Gastroesophageal sphincter (tissue), 3 donors: Measurements from ENCODE around the gene B4GALNT1.

Experiments
- CTCF ChIP-seq, 4 experiments: fragments of 200-600 bp in 2 of 4; fragments of 450-650 bp in 2 of 4; sonication (generic) in 1 of 4; IDR thresholded peaks; one replicate each; pipeline ENCODE4 v1.5.1; 2017 to 2019; ENCODE audit warnings: antibody characterized with exemption in 4 of 4, mild to moderate bottlenecking in 2 of 4, moderate library complexity in 2 of 4
- EP300 ChIP-seq: sonication (generic); formaldehyde crosslinking; IDR thresholded peaks from one replicate; pipeline ENCODE4 v1.6.1; 2017; ENCODE audit warnings: antibody characterized with exemption, mild to moderate bottlenecking
- POLR2A ChIP-seq, 2 donors: fragments of 450-650 bp; IDR thresholded peaks; one replicate each; pipeline ENCODE4 v1.6.1; 2017; ENCODE audit warnings: antibody characterized with exemption in 2 of 2, mild to moderate bottlenecking in 2 of 2, moderate library complexity in 1 of 2
- POLR2AphosphoS5 ChIP-seq: sonication (generic); formaldehyde crosslinking; IDR thresholded peaks from one replicate; pipeline ENCODE4 v1.6.1; 2017; ENCODE audit warnings: antibody characterized with exemption

- TF ChIP-seq CTCF (IDR thresholded peaks at IDR 0.05): no peak
- TF ChIP-seq EP300: no peak
- TF ChIP-seq POLR2A (IDR thresholded peaks at IDR 0.05): no peak
- no peak for TF ChIP-seq POLR2AphosphoS5
These were observed 6.0 kb downstream of the B4GALNT1 start for GRCh38 chr12:57626921-57627445.
